Epithelial cell of esophagus (primary cell): ENCODE measurements around the gene MATN1.
A peak's percentile ranks its signal among the peaks of the same experiment; 100 is the strongest.

Source experiments
- DNase-seq: peaks from one replicate; pipeline ENCODE4 v3.0.0; 2010; ENCODE audit warnings: low read depth
- H3K4me3 ChIP-seq: 2 replicates; pipeline ENCODE4 v1.5.1; 2011; ENCODE audit warnings: mild to moderate bottlenecking, low read length, control low read depth
- CTCF ChIP-seq: IDR thresholded peaks from 2 replicates; pipeline ENCODE4 v1.5.1; 2011; ENCODE audit warnings: low read depth, mild to moderate bottlenecking, low read length, control low read depth, inconsistent platforms; ENCODE audit not compliant: insufficient read depth; ENCODE audit errors: missing control alignments

Gene MATN1

GRCh38 chr1:30742963-30743559 is 19.7 kb upstream of the MATN1 start:
- DNase-seq: no peak
- TF ChIP-seq CTCF: no peak
- H3K4me3 ChIP-seq: no peak overlapping the region

GRCh38 chr1:30742300-30742962 is 19.0 kb upstream of the MATN1 start:
- TF ChIP-seq CTCF: no peak
- no peak overlapping the region for H3K4me3 ChIP-seq
- no peak for DNase-seq

GRCh38 chr1:30741239-30741894 is 18.0 kb upstream of the MATN1 start:
- H3K4me3 ChIP-seq: no peak overlapping the region
- no peak for TF ChIP-seq CTCF
- DNase-seq: peak; percentile 32

GRCh38 chr1:30740251-30741238 is 17.2 kb upstream of the MATN1 start:
- no peak overlapping the region for H3K4me3 ChIP-seq
- no peak for DNase-seq
- TF ChIP-seq CTCF: no peak

- H3K4me3 ChIP-seq: no peak overlapping the region
- no peak for DNase-seq
- no peak for TF ChIP-seq CTCF
Observed at GRCh38 chr1:30739601-30740000, 16.2 kb upstream of the MATN1 start.

GRCh38 chr1:30738715-30739559 is 15.6 kb upstream of the MATN1 start:
- TF ChIP-seq CTCF: no peak
- no peak for DNase-seq
- no peak overlapping the region for H3K4me3 ChIP-seq
